HUDEP-2 (cell line): Measurements from ENCODE around the gene HOXC13.

ENCODE experiments used
- DNase-seq, 76 experiments: peaks; one replicate each; lab custom pipeline; 2025; ENCODE audit not compliant: unreplicated experiment in 76 of 76; lab: John Stamatoyannopoulos, UW

HOXC13 gene

GRCh38 chr12:53992377-53992889 is 53.8 kb downstream of the HOXC13 start:
- no peak for DNase-seq

DNA sequence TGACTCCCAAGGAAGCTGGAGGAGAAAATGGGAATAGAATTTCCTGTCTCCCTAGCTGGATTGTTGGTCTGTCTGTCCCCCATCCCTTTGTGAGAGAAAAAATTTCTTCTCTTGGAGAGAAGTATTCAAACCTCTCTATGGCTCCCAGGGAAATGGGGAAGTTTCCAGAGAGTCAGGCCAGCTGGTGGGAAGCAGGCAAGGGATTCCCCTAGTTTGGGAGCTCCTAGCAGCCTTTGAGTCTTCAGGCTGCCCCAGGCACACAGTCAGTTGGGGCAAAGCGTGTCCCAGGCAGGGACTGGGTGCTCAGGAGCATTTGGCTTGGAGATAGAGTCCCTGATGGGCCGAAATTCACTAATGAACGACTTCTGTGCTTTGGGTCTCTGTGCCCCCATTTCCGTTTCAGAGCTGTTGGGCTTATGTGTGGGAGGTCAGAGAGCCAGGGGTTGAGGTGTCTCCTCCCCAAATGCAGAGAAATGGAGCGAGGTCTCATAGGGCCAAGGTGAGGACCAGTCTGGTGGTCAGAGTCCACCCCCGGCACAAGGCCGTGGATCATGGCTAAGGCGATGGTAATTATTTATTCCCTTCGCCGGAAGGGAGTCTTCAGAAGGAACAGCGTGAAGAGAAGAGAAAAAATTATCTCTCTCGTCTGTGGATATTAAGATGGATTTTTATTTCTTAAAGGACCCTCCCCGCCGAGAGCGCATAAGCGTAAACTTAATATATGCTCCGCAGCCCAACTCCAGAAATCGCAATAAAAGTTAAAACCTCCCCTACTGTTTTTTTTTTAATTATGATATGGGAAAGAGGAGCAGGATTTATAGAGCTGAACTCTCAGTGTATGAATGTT is 54.8 kb downstream of the HOXC13 start:
- DNase-seq, result no peak

DNA sequence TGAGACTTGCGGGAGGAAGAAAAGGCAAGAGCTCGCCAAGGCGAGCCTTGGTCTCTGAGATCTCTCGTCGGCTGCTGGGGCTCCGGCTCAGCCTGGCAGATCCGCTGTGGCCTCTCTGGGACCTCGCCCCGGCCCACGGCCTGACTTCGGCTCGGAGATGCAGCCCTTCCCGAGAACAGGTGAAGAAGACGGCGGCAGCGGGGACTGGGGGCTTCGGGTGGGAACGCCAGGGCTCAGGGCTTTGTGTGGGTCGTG is 55.3 kb downstream of the HOXC13 start:
- no peak for DNase-seq

- no peak for DNase-seq
Observed at GRCh38 chr12:53994264-53995001, 55.8 kb downstream of the HOXC13 start.

DNA sequence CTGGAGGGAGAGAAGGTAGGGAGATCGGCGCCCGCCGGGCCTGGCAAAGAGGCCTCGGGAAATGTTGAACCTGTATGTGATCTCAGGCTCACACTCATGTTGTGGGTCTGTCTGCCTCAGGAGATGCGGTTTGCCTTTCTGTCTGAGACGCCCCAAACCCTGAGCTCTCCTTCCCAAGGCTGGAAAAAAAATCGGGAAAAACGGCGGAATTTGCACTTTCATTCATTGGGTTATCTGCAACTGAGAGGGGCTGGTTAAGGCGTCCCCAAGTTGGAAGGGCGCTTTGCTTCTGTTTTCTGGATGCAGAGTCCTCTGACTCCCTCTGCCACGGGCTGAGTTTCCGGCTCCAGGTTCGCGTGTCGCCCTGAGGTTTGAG is 56.4 kb downstream of the HOXC13 start:
- no peak for DNase-seq

- no peak for DNase-seq
Observed at GRCh38 chr12:53995378-53996239, 57.0 kb downstream of the HOXC13 start.
